ENCODE results near the gene LRRC46.

LRRC46 gene

DNA sequence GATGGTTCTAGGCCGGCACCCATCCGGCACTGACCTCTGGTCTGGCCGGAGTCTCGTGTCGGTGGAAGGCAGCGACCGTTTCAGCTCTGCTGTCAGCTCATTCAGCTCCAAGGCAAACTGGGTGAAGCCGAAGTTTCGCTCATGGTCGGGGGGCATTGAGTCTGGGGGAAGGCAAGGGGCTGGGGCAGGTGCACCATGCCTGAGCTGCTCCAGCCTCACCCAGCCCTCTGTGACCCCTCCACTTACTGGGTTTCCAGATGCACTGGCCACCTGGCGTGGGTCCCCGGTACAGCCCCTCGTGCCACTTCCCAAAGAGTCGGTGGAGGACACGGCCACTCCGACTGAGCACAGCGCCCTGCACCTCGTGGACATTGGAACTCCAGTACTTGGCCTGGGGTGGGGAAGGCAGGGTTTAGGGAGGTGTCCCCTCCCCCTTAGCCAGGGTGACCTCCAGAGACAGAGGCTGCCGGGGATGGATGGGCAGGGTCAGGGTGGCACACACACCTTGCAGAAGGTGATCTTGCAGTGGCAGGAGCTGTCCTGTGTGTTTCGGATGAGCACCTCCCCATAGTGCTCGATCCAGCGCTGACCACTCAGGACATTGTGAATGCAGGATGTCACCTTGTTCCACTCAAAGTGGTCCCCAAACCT is 22.5 kb upstream of the LRRC46 start:
- no peaks in the 10 kb centered on the region for H3K9me3 ChIP-seq (ENCODE audit: control extremely low read depth in 1 of 5, control insufficient read depth in 4 of 5, insufficient read depth in 2 of 5, low read depth in 1 of 5, low read length in 4 of 5)
- H3K27ac ChIP-seq (ENCODE audit: insufficient read depth in 1 of 2, low read depth in 1 of 2, low read length in 2 of 2, poor library complexity in 1 of 2, severe bottlenecking in 2 of 2) = no peak overlapping the region
- ChIA-PET POLR2A (no interaction called here), CTCF (no interaction called here)
- no peak overlapping the region for H3K4me3 ChIP-seq (ENCODE audit: control insufficient read depth in 1 of 7, extremely low read depth in 1 of 7, insufficient read depth in 4 of 7, low read depth in 2 of 7, low read length in 6 of 7)
- WGBS (ENCODE audit: insufficient coverage) = 96% methylated on average over 19 of the region's 22 CpGs
- H3K4me1 ChIP-seq (ENCODE audit: control extremely low read depth in 1 of 4, control insufficient read depth in 4 of 4, insufficient read depth in 4 of 4, low read length in 3 of 4) = no peaks in the 10 kb centered on the region
- no peak for DNase-seq
- H3K27me3 ChIP-seq (replicated peaks in 2 of 5; ENCODE audit: control insufficient read depth in 4 of 5, insufficient read depth in 5 of 5, low read length in 4 of 5) = no peaks in the 10 kb centered on the region
- peaks cover 8 to 68% (median 46%) of the 10 kb centered on the region in 4 experiments for H3K36me3 ChIP-seq (ENCODE audit: control insufficient read depth in 4 of 4, insufficient read depth in 4 of 4, low read length in 3 of 4)

GRCh38 chr17:47810200-47810821 is 21.2 kb upstream of the LRRC46 start:
- no peaks in the 10 kb centered on the region for H3K27me3 ChIP-seq (replicated peaks in 2 of 5; ENCODE audit: control insufficient read depth in 4 of 5, insufficient read depth in 5 of 5, low read length in 4 of 5)
- DNase-seq = peak in 2 of 3 donors; percentile 30 to 31
- H3K27ac ChIP-seq (ENCODE audit: insufficient read depth in 1 of 2, low read depth in 1 of 2, low read length in 2 of 2, poor library complexity in 1 of 2, severe bottlenecking in 2 of 2) = no peak overlapping the region
- H3K9me3 ChIP-seq (ENCODE audit: control extremely low read depth in 1 of 5, control insufficient read depth in 4 of 5, insufficient read depth in 2 of 5, low read depth in 1 of 5, low read length in 4 of 5) = no peaks in the 10 kb centered on the region
- no peak overlapping the region for H3K4me3 ChIP-seq (ENCODE audit: control insufficient read depth in 1 of 7, extremely low read depth in 1 of 7, insufficient read depth in 4 of 7, low read depth in 2 of 7, low read length in 6 of 7)
- ChIA-PET CTCF (interaction anchor here (1.2 kb wide), 1 partner anchor 20 kb away, joined by 4 read pairs; no protein-coding TSS in a partner anchor), POLR2A (no interaction called here)
- no peaks in the 10 kb centered on the region for H3K4me1 ChIP-seq (ENCODE audit: control extremely low read depth in 1 of 4, control insufficient read depth in 4 of 4, insufficient read depth in 4 of 4, low read length in 3 of 4)
- peaks cover 8 to 80% (median 56%) of the 10 kb centered on the region in 4 experiments for H3K36me3 ChIP-seq (ENCODE audit: control insufficient read depth in 4 of 4, insufficient read depth in 4 of 4, low read length in 3 of 4)
- WGBS (ENCODE audit: insufficient coverage) = 79% methylated on average over 7 of the region's 10 CpGs

- no peak for DNase-seq
- no peaks in the 10 kb centered on the region for H3K27me3 ChIP-seq (replicated peaks in 2 of 5; ENCODE audit: control insufficient read depth in 4 of 5, insufficient read depth in 5 of 5, low read length in 4 of 5)
- peaks cover 8 to 88% (median 62%) of the 10 kb centered on the region in 4 experiments for H3K36me3 ChIP-seq (ENCODE audit: control insufficient read depth in 4 of 4, insufficient read depth in 4 of 4, low read length in 3 of 4)
- no peak overlapping the region for H3K4me3 ChIP-seq (ENCODE audit: control insufficient read depth in 1 of 7, extremely low read depth in 1 of 7, insufficient read depth in 4 of 7, low read depth in 2 of 7, low read length in 6 of 7)
- H3K4me1 ChIP-seq (ENCODE audit: control extremely low read depth in 1 of 4, control insufficient read depth in 4 of 4, insufficient read depth in 4 of 4, low read length in 3 of 4) = no peaks in the 10 kb centered on the region
- H3K9me3 ChIP-seq (ENCODE audit: control extremely low read depth in 1 of 5, control insufficient read depth in 4 of 5, insufficient read depth in 2 of 5, low read depth in 1 of 5, low read length in 4 of 5) = no peaks in the 10 kb centered on the region
- ChIA-PET CTCF (interaction anchor here (1.5 kb wide), 1 partner anchor 8 kb away, joined by 3 read pairs; no protein-coding TSS in a partner anchor), POLR2A (interaction anchor here (0.6 kb wide), 1 partner anchor 30 kb away, joined by 3 read pairs; no protein-coding TSS in a partner anchor)
- 83% methylated on average over 8 of the region's 9 CpGs for WGBS (ENCODE audit: insufficient coverage)
- H3K27ac ChIP-seq (ENCODE audit: insufficient read depth in 1 of 2, low read depth in 1 of 2, low read length in 2 of 2, poor library complexity in 1 of 2, severe bottlenecking in 2 of 2) = no peak overlapping the region
Observed at GRCh38 chr17:47810901-47811635, 20.4 kb upstream of the LRRC46 start.

- peaks cover 8 to 94% (median 66%) of the 10 kb centered on the region in 4 experiments for H3K36me3 ChIP-seq (ENCODE audit: control insufficient read depth in 4 of 4, insufficient read depth in 4 of 4, low read length in 3 of 4)
- no peak overlapping the region for H3K27ac ChIP-seq (ENCODE audit: insufficient read depth in 1 of 2, low read depth in 1 of 2, low read length in 2 of 2, poor library complexity in 1 of 2, severe bottlenecking in 2 of 2)
- no peak overlapping the region for H3K4me3 ChIP-seq (ENCODE audit: control insufficient read depth in 1 of 7, extremely low read depth in 1 of 7, insufficient read depth in 4 of 7, low read depth in 2 of 7, low read length in 6 of 7)
- no peaks in the 10 kb centered on the region for H3K27me3 ChIP-seq (replicated peaks in 2 of 5; ENCODE audit: control insufficient read depth in 4 of 5, insufficient read depth in 5 of 5, low read length in 4 of 5)
- no peak for DNase-seq
- no peaks in the 10 kb centered on the region for H3K4me1 ChIP-seq (ENCODE audit: control extremely low read depth in 1 of 4, control insufficient read depth in 4 of 4, insufficient read depth in 4 of 4, low read length in 3 of 4)
- 100% methylated on average over 1 of the region's 7 CpGs for WGBS (ENCODE audit: insufficient coverage)
- H3K9me3 ChIP-seq (ENCODE audit: control extremely low read depth in 1 of 5, control insufficient read depth in 4 of 5, insufficient read depth in 2 of 5, low read depth in 1 of 5, low read length in 4 of 5) = no peaks in the 10 kb centered on the region
- CTCF ChIA-PET = interaction anchor here (1.2 to 1.5 kb wide), 2 partner anchors 9 to 10 kb away, joined by 3 read pairs; partner anchors contain the start of gene OSBPL7
- POLR2A ChIA-PET = interaction anchor here (0.6 kb wide), 1 partner anchor 31 kb away, joined by 3 read pairs; no protein-coding TSS in a partner anchor
Observed at GRCh38 chr17:47811709-47812108, 19.8 kb upstream of the LRRC46 start.

DNA sequence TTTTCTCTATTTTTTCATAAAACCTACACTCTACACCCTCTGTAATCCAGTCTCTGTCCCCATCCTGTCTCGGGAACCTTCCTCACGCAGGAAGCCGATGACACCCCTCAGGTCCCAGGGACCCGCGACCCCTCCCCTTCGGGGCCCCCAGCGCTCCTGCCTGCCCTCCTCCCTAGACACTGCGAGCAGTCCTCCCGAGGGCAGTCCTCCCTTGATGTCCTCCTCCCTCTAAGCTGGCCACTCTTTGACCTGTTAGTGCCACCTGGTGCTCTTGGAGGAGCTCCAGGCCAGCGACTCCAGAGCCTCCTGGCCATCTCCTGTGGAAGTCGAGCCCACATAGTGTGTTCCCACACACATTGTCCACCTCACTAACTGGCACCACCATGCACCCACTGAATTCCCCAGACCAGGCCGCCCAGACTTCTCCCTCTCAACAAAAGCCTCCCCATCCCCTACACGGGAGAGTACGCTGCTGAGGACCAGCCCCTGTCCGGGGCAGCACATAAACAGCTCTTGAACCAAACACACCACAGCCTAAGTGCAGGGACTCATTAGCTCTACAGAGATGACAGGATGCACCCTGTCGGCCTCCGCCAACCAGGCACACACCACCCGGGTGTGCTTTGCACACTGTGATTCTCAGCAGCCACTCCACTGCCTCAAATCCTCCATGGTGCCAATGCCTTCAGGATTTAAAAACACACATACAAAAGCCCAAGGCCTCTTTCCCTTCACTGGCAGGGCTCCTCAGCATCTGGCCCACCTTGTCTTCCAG is 19.1 kb upstream of the LRRC46 start:
- Histone ChIP-seq H3K27me3 (replicated peaks in 2 of 5; ENCODE audit: control insufficient read depth in 4 of 5, insufficient read depth in 5 of 5, low read length in 4 of 5) (no peaks in the 10 kb centered on the region), H3K4me1 (ENCODE audit: control extremely low read depth in 1 of 4, control insufficient read depth in 4 of 4, insufficient read depth in 4 of 4, low read length in 3 of 4) (no peaks in the 10 kb centered on the region), H3K36me3 (ENCODE audit: control insufficient read depth in 4 of 4, insufficient read depth in 4 of 4, low read length in 3 of 4) (peaks cover 10 to 93% (median 65%) of the 10 kb centered on the region in 4 experiments), H3K4me3 (ENCODE audit: control insufficient read depth in 1 of 7, extremely low read depth in 1 of 7, insufficient read depth in 4 of 7, low read depth in 2 of 7, low read length in 6 of 7) (no peak overlapping the region), H3K27ac (ENCODE audit: insufficient read depth in 1 of 2, low read depth in 1 of 2, low read length in 2 of 2, poor library complexity in 1 of 2, severe bottlenecking in 2 of 2) (no peak overlapping the region), H3K9me3 (ENCODE audit: control extremely low read depth in 1 of 5, control insufficient read depth in 4 of 5, insufficient read depth in 2 of 5, low read depth in 1 of 5, low read length in 4 of 5) (no peaks in the 10 kb centered on the region)
- POLR2A ChIA-PET = no interaction called here
- DNase-seq = no peak
- CTCF ChIA-PET = interaction anchor here (1.2 to 1.5 kb wide), 2 partner anchors 9 kb away, joined by 3 read pairs; partner anchors contain the start of gene OSBPL7
- WGBS (ENCODE audit: insufficient coverage) = 92% methylated on average over 18 of the region's 18 CpGs

GRCh38 chr17:47813077-47813476 is 18.4 kb upstream of the LRRC46 start:
- ChIA-PET CTCF (interaction anchor here (1.2 kb wide), 1 partner anchor 8 kb away, joined by 3 read pairs; the partner anchor contains the start of gene OSBPL7), POLR2A (no interaction called here)
- H3K27ac ChIP-seq (ENCODE audit: insufficient read depth in 1 of 2, low read depth in 1 of 2, low read length in 2 of 2, poor library complexity in 1 of 2, severe bottlenecking in 2 of 2) = no peak overlapping the region
- over 99% methylated on average over 12 of the region's 14 CpGs for WGBS (ENCODE audit: insufficient coverage)
- no peaks in the 10 kb centered on the region for H3K27me3 ChIP-seq (replicated peaks in 2 of 5; ENCODE audit: control insufficient read depth in 4 of 5, insufficient read depth in 5 of 5, low read length in 4 of 5)
- H3K4me3 ChIP-seq (ENCODE audit: control insufficient read depth in 1 of 7, extremely low read depth in 1 of 7, insufficient read depth in 4 of 7, low read depth in 2 of 7, low read length in 6 of 7) = no peak overlapping the region
- peaks cover 10 to 91% (median 65%) of the 10 kb centered on the region in 4 experiments for H3K36me3 ChIP-seq (ENCODE audit: control insufficient read depth in 4 of 4, insufficient read depth in 4 of 4, low read length in 3 of 4)
- H3K9me3 ChIP-seq (ENCODE audit: control extremely low read depth in 1 of 5, control insufficient read depth in 4 of 5, insufficient read depth in 2 of 5, low read depth in 1 of 5, low read length in 4 of 5) = no peaks in the 10 kb centered on the region
- DNase-seq = no peak
- no peaks in the 10 kb centered on the region for H3K4me1 ChIP-seq (ENCODE audit: control extremely low read depth in 1 of 4, control insufficient read depth in 4 of 4, insufficient read depth in 4 of 4, low read length in 3 of 4)
